MV-4-11 (cell line): ENCODE results near the gene GSN.

Source experiments
- DNase-seq: peaks from one replicate; lab custom pipeline; 2025; lab: John Stamatoyannopoulos, UW

The GSN gene

DNA sequence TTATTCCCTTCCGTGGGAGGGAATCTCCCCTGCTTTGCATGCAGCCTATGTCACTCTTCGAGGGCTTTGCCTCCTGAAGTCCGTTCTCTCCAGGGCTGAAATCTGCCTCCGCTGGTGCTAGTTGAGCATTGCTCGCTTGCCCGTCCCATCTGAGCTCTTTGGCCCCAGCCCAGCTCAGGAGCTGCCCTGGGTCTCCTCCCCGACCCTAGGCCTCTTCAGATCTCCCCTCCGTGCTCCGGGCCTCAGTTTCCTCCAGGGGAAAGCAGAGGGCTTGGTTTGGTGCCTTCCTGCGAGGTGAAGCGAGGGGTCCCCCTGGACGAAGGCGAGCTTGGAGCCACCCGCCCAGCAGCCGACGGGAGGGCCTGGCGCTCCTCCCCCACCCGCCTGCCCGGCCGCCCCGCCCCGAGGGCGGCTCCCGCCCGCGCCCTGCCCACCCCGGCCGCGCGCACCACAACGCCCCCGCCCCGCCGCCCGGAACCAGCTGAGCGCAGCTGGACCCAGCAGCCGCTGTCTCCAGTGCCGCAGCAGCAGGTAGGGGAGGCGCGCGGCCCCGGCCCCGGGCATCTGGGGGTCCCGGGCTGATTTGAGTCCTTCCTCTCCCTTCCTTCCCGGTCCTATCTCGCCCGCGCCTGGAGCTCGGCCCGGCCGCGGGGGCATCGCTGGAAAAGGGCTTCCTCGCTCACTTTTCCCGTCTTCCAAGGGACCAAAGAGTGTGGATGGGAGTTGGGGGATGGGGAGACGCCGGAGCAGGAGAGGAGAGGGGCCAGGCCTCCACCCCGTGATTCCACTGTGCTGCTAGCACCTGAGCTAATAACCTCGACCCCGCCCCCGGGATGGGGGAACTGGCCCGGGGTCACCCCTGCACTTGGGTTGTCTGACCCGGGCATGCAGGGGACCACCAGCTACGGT lies at the start of gene GSN:
TSS of gene GSN (plus strand) at position 474 of the 909 bp plus-strand sequence. CDS start 33,810 bp downstream, outside the sequence.
- DNase-seq, result peak; percentile 32

DNA sequence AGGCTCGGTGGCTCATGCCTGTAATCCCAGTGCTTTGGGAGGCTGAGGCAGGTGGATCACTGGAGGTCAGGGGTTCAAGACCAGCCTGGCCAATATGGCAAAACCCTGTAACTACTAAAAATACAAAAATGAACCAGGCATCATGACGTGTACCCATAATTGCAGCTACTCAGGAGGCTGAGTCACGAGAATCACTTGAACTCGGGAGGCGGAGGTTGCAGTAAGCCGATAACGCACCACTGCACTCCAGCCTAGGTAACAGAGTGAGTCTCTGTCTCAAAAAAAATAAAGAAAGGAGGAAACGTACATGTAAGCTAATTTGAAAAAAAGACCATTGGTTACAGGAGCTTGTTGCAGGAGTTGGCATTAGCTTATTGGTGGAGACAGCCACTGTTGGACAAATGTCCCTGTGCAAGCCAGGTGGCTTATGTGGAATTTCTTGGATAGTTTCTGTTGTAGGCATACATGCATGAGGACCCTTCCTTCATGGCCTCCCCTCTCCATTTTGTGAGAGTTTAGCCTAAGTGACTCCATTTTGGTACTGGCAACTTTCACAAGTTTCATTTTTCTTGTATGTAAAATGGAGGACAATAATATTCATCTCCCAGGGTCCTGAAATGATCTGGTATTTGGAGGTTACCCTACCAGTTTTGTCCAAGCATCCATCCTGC lies 49.5 kb upstream of the GSN start:
- DNase-seq, result no peak

DNA sequence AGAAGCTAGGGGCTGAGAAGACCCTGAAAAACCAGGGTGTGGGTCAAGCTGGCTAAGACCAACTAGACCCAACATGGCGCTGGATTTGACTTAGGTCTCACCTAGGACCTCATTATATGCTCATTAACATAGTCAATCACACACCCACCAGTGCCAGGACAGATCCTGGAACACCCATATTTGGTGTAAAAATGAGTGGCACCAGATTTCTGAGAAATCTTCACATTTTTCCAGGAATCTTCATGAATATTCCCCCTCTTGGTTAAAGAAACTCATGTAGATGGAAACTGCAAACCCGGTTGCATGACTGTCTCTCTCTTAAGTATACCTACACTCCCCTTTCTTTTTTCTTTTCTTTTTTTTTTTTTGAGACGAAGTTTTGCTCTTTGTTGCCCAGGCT lies 48.4 kb upstream of the GSN start:
- DNase-seq, result no peak

DNA sequence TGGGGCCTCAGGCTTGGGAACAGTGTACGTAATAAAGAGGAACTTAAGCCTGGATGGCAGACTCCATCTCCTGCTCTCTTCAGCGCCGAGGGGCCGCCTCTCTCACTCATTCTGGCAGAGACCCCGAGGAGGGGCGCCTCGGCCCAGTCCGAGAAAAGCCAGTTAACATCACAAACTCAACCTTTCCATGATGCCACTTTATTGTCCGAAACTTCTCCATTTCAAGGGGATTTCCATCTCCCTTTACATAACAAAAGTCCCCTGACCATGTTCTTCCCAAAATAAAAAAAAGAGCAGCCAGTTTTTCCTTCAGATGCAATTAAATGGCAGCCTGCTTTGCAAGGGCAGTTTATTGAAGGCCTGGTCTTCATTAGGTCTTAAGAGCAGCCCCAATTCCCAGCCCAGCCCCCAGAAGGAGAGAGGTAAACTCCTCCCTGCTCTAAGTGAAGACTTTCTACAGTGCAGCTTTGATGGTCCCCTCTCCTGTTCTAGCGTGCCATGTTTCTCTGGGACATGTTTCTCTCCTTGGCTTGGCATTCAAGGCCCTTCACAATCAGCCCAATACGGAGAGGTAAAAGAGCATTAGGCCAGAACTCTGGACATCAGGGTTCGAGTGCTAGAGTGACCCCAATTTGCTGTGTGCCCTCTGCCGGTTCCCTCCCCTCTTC lies 46.8 kb upstream of the GSN start:
- no peak for DNase-seq

DNA sequence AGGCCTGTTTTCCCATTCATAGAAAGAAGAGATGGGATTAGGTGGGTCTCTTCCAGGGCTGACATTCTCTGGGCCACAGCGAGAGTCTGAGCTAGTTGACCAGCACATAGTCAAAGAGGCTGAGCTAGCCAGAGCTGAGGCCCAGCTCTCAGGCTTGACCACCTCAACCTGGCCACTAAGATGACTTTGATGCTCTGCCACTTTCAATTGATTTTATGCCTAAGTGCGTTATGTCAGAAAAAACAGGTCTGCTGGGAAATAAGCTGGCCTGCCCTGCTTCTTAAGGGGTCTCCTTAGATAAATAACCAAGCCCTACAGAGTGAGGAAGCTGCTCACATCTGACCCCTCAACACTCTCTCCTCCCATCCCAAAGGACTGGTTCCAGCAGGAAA lies 46.3 kb upstream of the GSN start:
- no peak for DNase-seq

DNA sequence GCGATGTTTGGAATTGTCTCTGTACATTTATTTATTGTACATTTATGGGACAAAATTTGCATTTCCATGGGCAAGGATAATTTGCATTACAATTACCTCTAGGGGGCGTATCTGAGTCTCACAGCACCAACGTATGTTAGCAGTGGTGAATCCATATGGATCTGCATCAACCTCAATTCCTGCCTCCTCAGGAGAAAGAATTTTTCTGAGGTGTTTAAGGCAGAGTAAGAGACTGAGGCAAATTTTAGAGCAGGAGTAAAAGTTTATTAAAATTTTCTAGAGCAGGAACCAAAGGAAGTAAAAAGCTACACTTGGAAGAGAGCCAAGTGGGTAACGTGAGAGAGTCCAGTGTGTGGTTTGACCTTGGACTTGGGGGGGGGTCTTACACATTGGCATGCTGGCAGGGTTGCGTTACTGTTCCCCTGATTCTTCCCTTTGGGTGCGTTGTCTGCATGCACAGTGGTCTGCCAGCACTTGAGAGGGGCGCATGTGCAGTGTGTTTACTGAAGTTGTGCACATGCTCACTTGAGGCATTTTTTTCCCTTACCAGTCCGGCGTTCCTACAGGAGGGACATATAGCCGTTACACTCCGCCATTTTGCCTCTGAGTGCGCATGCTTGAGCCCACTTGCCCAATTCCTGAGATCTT lies 45.3 kb upstream of the GSN start:
- DNase-seq, result peak; percentile 46

DNA sequence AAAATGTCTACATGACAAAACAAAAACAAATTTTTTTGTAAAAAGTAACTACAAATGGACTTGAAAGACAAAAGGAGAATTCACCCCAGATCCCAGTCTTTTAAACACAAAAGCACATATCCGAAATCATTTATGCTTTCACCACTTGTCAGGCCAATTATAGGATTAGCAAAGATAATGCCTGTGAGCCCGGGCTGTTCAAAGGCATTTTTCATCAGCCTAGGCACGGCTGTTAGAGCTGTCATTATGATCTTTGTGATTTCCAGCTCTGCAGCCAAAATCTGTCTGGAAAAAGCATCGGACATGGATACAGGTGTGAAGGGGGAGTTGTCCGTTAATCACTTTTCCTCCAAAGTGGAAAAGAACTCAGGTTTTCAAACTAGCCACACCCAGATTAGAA lies 42.7 kb upstream of the GSN start:
- DNase-seq, result no peak

DNA sequence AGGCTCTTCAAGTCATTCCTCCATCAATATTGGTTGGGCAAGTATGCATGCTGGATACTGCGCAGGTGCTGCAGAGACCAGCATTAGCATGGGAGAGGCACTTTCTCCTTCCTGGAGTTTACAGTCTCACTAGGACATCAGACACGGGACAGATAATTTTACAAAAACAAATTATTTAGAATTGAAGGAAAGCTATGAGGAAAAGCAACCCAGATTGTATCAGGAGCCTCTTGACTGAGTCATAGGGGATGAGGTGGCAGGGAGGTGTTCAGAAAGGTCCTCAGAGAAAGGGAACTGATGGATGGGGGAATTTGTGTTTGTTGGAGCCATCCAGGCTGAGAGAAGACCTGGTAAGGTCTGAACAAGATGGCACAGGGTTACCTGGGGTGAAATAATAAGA lies 41.8 kb upstream of the GSN start:
- DNase-seq, result no peak

DNA sequence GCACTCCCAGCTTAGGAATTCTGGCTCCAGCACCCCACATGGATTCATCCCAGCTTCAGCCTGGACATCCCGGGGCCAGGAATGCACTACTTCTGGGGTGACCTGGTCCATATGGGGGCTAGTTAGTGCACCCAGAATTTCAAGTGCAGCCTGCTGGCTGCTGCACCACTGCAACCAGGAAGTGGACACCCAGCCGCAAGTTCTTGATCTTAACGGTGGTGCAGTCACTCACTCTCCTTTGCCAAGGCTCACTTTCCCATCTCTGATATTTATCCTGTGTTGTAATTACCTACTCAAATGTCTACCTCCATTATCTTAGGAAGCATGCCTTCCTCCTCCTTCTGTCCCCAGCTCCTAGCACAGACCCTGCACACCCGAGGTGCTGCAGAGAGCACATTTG lies 40.1 kb upstream of the GSN start:
- peak; percentile 42 for DNase-seq

DNA sequence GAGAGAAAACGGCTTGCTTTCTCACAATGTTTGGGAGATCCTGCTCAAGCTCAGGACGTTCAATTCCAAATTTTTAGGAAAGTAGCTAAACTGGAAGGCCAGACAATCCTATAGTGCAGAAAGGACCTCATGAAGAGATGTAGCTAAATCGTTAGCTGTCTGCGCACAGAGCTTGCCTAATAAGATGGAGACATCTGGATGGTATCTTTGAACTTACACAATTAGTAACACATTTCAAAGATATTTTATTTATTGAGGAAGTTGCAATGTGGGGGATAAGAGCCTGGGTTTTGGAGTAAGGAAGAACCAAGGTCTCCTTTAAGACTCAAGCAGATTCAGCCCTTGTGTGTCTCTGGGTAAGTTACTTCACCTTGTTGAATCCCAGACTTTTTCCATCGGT lies 37.7 kb upstream of the GSN start:
- no peak for DNase-seq

DNA sequence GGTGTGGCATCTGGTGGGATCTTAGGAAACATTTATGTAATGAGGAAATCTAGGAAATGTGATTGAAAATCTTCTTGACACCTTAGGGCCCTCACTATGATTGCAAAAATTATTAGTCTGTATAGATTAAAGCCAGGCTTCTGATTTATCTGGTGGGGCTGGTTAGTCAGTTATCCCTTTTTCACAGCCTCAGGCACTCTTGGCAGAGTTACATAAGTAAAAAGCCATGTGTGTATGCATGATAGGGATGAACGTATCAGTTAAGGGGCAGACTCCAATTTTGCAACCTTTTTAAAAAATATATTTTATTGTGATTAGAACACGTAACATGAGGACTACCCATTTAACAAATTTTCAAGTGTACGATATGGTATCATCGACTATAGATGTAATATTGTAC lies 35.7 kb upstream of the GSN start:
- no peak for DNase-seq

DNA sequence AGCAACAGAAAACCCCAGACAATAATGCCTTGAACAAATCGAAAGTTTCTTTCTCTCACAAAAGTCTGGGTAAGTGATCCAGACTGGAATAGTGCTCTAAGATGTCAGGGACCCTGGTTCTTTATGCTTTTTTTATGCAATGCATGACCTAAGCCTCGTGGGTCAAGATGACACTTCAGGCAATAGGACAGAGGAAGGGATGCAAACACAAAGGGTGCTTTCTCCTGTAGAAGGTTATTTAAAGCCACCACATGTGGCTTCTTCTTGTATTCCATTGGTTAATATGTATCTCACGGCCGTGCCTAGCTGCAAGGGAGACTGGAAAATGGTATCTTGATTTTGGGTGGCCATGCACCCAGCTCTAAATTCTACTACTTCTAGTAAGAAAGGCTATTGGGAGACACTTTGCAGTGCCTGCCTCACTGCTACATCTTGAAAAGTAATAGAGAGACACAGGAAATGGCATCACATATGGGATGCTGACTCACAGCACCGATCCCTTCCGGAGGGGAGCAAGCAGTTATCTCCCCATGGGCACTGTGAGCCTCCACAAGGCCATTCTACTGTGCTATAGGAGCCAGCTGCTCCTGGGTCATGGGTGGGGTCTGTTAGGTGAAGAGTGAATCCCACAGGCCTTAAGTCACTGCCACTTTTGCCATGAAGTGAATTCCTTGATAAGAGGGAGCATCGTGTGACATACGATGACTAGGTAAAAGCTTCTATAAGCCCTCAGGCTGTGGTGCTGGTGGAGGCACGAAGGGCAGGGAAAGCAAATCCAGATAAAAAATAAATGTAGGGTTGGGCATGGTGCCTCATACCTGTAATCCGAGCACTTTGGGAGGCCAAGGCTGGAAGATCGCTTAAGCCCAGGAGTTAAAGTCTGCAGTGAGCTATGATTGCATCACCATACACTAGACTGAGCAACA lies 33.8 kb upstream of the GSN start:
- peak; percentile 71 for DNase-seq

DNA sequence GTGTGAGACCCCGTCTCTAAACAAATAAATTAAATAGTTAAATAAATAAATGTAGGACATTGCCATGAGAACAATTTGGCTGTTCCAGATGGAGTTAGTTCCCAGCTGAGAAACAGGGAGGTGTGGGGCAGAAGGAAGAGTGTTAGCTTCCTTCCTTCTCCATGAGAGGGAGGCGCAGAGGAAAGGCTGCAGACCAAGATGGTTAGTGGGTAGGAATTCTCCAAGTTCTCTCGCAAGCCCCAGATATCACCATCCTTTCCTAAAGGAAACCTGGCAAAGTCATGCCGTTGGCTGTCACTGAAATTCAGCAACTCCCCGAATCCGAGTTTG lies 33.2 kb upstream of the GSN start:
- DNase-seq, result no peak

DNA sequence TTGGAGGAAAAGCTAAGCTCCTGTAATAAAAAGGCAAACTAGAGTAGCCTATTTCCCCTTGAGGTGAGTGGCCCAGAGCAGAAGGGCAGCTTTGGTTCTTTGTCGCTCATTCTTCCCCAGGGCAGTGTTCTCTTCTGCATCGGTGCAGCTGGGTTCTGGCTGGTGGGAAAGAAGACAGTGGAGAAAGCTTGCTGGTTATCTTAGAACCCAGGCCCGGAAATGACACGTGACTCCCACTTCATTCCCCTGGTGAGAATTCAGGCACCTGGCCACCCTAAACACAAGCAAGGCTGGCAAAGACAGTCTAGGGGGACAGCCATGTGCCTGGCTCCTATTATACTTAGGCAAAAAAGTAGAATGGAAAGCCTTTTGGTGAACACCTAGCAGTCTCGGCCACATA lies 32.5 kb upstream of the GSN start:
- DNase-seq, result no peak

DNA sequence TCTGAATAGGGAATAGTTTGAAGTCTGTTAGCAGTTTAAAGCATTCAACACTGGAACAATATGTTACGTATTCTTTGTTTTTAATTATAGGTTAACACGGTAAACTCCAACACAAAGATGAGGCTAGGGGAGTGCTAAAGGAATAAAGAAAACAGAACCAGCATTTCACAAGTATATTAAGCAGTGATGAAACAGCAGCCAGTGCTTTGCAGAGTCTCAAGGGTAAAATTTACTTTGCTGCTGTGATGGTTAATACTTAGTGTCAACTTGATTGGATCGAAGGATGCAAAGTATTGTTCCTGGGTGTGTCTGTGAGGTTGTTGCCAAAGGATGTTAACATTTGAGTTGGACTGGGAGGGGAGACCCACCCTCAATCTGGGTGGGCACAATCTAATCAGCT lies 30.0 kb upstream of the GSN start:
- DNase-seq, result no peak

DNA sequence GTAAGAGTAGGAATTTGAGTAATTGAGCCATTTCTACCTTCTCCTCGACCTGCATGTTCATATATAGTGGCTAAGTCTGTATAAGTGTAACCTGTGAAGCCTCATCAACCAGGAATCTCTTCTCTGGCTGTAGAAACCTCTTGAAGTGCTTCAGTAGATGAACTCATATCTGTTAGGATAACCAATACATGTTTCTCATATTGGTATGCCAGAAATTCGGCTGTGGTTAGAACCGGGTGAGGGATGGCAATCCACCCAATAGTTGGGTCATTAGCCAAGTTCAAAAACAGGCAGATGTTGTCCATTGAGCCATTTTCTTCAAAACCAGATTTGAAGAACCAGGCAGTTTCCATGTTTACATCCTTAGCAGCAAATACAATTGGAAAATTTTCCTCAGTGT lies 28.9 kb upstream of the GSN start:
- DNase-seq, result no peak

DNA sequence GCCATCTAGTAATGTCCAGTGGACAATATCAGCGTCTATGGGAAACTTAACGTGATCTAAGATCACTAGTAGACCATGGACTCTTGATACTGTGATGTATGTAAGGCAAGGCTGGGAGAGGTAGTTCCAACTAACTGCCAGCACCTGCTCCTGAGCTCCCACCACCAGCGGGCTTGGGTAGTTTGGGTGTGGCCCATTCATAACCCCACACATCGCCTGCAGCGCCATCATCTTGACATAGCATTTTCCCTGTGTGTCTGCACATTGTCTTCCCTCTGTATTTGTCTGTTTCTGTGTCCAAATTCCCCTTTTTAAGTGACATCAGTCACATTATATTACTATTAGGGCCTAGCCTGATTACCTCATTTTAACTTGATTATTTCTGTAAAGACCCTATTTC lies 28.1 kb upstream of the GSN start:
- DNase-seq, result no peak

DNA sequence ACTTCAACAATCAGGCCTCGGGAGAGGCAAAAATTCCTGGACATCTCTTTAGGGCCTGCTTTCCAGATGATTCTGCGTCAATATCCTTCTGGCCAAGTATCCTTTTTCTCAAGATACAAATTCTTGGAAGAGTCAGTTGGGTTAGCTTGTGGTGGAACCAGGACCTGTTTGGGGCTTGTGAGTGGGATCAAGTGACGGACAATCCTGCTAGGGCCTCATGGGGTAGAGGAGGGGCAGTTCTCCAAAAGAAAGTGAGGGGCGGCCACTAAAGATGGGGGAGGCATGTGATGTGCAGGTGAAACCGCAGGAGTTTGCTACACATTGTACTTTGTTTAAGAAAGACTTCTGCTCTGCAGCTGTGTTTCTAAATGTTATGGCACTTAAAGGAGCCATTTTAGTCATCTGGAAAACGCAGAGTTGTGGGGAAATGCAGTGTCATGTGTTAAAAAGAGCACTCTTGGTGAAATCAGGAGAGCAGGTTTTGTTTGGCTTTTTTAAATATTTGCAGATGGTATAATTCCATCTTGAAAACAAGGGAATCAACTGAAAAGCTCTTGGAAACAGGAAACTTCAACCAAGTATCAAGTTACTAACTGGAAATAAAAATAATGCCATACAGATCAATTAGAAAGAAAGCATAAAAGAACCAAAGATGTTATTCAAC lies 27.4 kb upstream of the GSN start:
- no peak for DNase-seq

DNA sequence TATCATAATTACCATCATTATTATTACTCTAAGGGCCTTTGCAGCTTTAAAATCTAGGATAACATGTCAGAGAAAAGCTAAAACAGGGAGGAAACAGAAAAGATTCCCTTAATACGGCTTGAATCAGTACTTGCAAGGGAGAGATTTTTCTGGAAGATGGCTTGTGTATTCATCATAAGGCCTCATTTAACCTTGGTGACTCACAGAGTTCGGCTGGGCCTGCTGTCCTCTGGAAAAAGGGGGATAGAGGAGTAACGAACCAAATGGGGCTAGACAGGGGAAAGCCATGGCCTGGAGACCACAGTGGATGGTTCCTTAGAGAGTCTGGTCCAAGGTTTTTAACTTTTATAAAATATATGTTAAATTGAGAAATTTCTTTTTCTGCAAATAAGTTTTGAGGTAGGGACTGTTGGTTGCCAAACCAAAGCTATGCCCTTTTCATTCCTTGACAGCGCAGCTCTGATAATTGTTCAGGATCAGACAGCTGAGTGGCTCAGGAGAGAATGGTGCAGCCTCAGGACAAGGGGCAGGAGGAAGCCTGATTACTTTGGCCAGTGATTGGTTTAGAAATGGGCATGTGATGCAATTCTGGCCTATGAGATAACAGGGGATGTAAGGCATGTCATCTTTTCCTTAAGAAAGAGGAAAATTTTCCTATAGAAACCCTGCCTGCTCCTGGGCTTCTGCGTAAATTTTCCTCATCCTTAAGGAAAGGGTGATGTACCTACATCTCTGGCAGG lies 25.6 kb upstream of the GSN start:
- no peak for DNase-seq

DNA sequence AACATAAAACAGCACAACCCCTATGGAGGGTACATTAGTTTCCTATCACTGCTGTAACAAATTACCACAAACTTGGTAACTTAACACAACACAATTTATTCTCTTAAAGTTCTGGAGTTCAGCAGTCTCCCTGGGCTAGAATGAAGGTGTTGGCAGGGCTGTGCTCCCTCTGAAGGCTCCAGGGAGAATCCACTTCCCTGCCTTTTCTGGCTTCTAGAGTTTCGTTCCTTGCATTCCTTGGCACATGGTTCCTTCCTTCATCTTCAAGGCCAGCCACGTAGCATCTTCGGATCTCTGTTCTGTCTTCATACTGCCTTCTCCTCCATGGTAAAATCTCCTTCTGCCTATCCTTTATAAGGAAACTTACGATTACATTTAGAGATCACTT lies 25.0 kb upstream of the GSN start:
- no peak for DNase-seq
